Bone marrow (tissue), 2 donors: ENCODE measurements around the gene SHF.

Source experiments
- DNase-seq, 2 donors: peaks; one replicate each; lab custom pipeline; 2025; lab: John Stamatoyannopoulos, UW

Gene SHF

DNA sequence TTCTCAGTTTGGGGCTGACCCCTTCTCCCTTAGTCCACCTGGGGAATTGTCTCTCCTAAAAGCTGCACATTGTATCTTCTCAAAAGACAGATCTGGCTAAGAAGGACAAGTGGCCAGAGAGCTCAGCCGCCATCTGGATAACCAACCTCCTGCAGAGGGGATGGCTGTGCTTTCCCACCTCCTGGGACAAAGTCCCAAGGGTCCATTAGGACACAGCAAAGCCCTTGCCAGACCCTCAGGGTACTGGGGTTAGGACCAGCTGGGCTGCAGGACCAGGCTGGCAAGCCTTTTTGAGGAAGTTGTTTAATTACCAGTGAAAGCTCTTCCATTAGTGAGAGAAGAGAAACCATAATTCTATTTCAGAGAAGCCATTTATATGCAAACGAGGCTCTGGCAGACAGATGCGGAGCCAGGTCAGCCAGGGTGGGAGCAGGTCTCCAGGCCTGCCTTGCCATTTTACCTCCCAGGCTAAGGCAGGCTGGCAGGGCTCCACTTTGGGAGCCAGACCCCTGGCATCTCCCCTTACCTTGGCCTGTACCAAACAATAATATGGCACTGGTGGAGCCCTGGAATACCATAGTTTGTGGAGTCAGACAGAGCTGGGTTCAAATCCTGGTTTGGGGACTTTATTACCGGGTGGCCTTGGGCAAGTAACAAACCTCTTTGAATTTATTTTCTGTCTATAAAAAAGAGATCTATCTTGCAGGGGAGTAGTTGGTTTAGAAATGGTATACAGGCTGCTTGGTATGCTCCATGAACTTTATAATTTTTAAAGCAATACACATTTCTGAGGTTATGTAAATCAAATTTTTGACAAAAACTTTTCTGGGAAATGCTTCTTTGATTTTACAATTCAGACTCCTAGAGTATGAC is 17.9 kb downstream of the SHF start:
- no peak for DNase-seq

- no peak for DNase-seq
Measured at GRCh38 chr15:45168751-45169551, 18.8 kb downstream of the SHF start.

DNA sequence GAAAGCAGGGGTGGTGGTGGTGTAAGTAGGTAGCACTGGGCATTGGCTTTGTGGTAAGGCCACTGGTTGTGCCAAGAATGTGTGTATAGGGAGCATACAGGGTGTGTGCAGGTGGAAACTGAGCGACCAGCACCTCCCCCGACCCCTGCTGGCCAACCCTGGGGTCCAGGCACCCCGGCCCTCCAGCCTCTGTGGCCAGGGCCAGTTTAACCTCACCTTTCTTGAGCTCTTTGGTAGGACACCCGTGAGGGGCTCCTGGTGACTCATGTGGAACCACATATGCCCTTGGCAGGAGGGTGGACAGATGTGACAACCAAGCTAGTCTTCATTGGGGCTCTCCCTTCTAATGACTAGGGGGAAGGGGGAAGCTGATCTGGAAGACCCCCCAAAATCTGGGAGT is 19.5 kb downstream of the SHF start:
- no peak for DNase-seq

GRCh38 chr15:45167631-45168205 is 20.0 kb downstream of the SHF start:
- DNase-seq = no peak

DNA sequence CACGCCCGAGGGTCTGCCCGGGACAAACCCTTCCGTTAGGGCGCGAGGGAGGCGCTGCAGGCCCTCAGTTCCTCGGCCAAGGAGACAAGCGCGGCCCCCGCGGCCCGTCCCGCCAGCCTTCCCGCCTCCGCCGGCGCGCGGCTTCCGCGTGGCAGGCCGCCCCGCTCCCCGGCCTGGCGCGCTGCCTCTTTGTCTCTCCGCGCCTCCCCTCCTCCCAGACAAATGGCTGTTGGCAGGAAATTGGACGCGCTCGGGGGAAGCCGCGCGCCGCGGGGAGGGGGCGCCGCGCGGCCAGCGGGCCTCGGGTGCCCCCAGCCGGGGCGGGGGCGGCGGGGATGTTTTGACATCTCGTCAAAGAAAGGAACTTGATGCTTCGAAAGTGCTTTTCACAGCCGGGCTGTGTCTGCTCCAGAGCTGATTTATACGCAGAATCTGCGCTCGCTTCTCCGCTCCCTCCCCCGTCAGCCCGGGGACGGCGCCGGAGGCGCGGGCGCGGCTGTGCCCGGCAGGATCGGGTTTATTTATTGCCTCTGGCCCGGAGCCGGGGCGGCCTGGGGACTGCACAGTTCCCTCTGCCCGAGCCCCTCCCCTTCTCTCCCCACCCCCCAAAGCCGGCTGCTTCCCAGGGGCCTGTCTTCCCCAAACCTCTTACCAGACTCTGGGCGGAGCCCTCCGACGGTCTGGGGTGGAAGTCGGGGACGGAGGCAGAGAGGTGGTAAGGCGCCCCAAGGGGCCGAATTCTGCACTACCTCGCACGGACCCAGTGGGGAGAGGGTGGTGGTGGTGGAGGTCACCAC is 20.7 kb downstream of the SHF start:
- peak; percentile 76 to 91 for DNase-seq

GRCh38 chr15:45165536-45165935 is 22.2 kb downstream of the SHF start:
- no peak for DNase-seq

DNA sequence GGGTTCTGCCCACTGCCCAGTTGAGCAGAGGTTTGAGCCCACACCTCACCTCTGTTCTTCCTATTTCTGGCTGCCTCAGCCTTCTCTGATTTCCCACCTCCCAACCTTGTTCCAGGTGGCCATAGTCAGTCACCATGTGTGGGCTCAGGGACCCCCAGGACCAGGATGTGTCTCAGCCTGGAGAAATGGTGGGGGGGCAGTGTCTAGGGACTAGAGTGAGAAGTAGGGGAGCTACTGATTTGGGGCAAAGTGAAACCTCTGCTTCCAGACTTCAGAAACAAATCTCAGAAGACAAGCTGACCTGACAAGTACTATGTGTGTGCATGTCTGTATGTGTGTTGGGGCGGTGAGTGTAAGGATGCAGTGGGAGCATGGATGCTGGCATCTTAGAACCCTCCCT is 22.9 kb downstream of the SHF start:
- DNase-seq = no peak

DNA sequence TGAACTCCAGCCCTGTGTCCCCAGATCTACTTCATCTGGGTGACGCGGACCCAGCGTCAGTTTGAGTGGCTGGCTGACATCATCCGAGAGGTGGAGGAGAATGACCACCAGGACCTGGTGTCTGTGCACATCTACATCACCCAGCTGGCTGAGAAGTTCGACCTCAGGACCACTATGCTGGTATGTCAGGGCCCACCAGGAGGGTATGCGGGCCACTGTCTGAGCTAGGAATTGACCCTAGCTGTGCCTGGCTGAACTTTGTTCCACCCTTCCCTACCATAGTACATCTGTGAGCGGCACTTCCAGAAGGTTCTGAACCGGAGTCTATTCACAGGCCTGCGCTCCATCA is 24.3 kb downstream of the SHF start:
- no peak for DNase-seq

DNA sequence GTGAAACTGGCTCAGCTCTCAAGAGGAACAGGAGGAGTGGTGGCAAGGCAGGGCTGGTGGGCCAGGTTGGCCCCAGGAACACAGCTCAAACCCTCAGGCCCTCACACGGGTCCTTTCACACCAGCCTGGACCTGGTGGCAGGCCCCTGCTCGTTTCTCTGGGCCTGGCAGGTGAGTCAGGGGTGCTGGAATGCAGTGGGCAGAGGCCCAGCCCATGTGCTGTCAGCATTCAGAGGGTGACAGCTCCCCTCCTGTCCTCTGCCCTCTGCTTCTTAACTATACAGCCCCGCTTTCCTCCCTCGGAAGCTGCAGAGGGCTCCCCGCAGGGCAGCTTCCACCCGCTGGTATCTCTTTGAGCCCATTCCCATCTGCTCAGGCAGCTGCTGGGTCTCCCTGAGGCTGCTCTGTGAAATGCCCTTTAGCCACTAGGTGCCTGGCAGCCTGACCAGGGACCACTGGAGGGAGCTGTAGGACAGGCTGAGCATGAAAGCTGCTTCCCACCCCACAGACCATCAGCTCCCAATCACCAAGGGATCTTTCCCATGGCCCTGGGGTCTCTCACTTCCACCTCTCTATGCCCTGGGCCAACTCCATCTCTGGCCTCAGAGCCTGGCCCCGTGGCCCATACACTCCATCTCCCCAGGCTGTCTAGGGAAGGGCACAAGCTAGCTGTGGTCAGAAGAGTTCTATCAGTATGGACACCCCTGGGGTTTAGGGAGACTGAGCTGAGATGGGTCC is 24.8 kb downstream of the SHF start:
- DNase-seq = peak; percentile 40 to 59

- no peak for DNase-seq
Measured at GRCh38 chr15:45161666-45162065, 26.1 kb downstream of the SHF start.

- no peak for DNase-seq
Measured at GRCh38 chr15:45157974-45158373, 29.8 kb downstream of the SHF start.

DNA sequence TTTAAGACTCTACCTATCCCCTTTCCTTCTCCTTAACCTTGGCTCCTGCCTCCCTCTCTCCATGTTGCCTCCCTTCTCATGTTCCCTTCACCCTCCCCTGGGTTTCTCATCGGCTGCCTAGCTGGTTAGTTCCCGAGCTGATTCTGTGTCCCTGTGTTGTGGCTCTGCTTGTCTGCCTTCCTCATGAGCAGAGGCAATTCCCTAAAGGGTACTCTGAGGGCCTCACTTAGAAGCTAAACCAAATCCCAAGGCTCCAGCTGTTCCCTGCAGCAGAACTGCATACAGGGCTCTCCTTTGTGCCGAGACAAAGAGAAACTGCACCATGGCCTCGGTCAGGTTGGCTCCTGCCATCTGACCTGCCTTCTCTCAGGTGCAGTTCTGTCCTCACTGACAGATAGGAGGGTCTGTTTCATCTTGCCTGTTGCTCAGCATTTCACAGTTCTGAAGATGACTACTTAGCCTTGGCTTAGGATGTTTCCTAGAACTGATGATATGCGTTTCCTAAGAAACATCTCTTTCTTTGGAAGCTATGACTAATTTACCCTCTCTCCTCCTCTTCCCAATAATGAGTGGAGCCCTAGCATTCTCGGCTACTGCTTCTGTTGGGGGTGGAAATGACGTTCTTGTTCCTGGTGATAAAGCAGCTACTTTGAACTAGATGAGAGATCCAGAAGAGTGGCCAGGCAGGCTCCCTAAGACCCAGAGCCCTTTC is 30.9 kb downstream of the SHF start:
- no peak for DNase-seq

- DNase-seq = no peak
Measured at GRCh38 chr15:45155739-45156138, 32.0 kb downstream of the SHF start.

GRCh38 chr15:45151998-45152828 is 35.6 kb downstream of the SHF start:
- DNase-seq = no peak

- DNase-seq = no peak
Measured at GRCh38 chr15:45150997-45151396, 36.8 kb downstream of the SHF start.

GRCh38 chr15:45150481-45150880 is 37.3 kb downstream of the SHF start:
- DNase-seq = no peak

- DNase-seq = no peak
Measured at GRCh38 chr15:45149060-45149459, 38.7 kb downstream of the SHF start.

DNA sequence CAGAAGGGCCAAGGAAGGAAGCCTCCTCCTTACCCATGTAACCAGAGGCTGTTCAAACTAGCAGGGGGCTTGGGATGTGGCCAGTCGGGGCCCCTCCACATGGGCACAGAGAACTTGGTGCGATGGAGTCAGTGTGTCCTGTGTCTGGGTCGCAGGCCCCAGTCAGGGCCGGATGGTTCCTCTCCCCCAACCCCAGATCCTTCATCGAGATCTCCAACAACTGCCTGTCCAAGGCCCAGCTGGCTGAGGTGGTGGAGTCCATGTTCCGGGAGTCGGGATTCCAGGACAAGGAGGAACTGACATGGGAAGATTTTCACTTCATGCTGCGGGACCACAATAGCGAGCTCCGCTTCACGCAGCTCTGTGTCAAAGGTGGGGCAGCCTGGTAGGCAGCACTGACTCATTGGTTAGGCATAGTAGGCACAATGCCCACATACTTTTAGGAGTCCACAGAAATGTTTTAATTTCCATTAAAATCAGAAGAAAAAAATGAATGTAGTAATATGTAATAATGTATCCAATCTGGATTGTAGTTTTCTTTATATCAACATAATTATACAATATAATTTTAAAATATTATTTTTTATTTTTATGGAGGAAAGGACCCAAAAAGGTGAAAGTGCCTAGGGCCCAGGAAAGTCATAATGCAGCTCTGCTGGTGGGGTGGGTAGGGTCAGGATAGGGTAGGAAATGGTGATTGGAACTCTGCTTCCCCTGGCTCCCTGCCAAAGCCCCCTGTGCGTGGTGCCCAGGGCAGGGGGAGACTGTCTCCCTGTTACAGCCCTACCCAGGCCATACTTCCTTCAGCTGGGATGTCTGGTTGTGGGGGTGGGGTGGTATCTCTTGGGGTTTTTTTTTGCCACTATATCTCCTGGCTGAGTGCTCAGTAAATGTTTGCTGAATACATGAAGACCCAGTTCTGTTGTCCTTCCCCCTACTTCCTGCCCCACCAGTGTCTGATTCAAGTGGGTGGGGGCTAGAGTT is 39.4 kb downstream of the SHF start:
- no peak for DNase-seq

GRCh38 chr15:45147606-45148005 is 40.2 kb downstream of the SHF start:
- DNase-seq = no peak
